A673 (cell line): ENCODE results near the gene FA2H.

Experiments
- CTCF ChIP-seq: fragments of 300-800, 200-600 bp; sonication (generic); conservative IDR thresholded peaks from 2 replicates; pipeline ENCODE4 v1.5.1; 2017; ENCODE audit warnings: low read depth, mild to moderate bottlenecking, antibody characterized with exemption, low read length, moderate library complexity, mixed read lengths
- EZH2 ChIP-seq: fragments of 200-600 bp; sonication (generic); IDR thresholded peaks from 2 replicates; pipeline ENCODE4 v1.6.1; 2017; ENCODE audit warnings: borderline replicate concordance, low read depth, mild to moderate bottlenecking, mixed read lengths, antibody characterized with exemption, low read length; ENCODE audit not compliant: poor library complexity, severe bottlenecking

- TF ChIP-seq EZH2 = no peak
- TF ChIP-seq CTCF = no peak
Measured at GRCh38 chr16:74713876-74714275, 60.7 kb downstream of the FA2H start.
